ENCODE results near the gene KANK3. TPM values are rescaled to one million over a fixed set of nuclear protein-coding genes. Genes with fewer than 3 reads are reported as not detected.

Gene KANK3
- total RNA-seq, 4 donors from 2014 or later = 4.1 to 36.6 (median 24.8) TPM

DNA sequence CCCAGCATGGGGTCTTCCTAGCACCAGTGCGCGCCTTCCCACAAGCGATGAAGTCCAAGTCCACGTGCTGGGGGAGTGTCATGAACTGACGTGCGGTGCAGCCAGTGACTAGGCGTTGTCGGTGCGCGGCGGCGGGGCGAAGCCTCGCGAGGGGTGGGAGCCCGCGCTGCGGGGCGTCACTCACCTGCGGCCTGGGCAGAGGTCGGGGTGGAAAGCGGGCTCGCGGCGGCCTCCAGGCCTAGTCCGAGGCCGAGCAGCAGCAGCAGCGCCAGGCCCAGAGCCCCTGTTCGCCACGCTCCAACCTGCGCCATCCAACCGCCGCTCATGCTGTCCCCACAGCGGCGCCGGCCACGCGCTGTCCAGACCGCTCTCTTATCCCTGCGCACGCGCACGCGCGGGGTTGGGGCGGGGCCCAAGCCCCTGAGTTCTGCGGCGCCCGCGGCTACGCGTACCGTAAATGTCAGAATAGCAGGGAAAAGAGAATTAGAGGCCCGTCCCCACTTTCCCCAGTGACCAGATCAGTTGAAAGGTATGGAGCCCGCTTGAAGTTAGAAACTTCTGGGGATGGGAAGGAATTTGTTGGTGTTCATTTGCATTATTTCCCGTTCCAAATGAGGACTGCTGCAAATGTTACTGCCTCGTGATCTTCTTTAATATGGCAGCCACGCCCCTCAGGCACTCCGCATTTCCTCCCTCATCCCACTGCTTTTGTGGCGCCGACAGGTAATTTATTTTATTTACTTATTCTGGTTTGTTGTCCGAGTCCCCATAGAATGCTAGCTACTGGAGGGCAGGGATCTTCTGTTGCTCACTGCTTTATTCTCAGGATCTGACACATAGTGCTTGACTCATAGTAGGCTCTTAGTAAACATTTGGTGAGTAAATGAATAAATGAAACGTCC, 34.8 kb downstream of the KANK3 start, which contains the start of gene CD320:
Gene CD320 (minus strand): TSS at position 394 of the 902 bp plus-strand sequence. CDS start 68 bp downstream, at position 326.
- H3K27me3 ChIP-seq = no peaks in the 10 kb centered on the region
- H3K9me3 ChIP-seq = no peaks in the 10 kb centered on the region
- TF ChIP-seq POLR2A (IDR thresholded peaks at IDR 0.05) (peak; percentile 51 to 53), CTCF (IDR thresholded peaks at IDR 0.05) (peak in 1 of 4 experiments; percentile 41)
- H3K4me3 ChIP-seq = peak within 1 kb of the TSS; percentile 50 to 59
- peak within 1 kb of the TSS; percentile 58 to 80 for H3K27ac ChIP-seq
- intact Hi-C loops (cut with DNase I; ENCODE audit: low total_unique reads) = no loop called here
- H3K36me3 ChIP-seq = no peaks in the 10 kb centered on the region
- DNase-seq = peak; percentile 86 to 90
- peaks cover 3 to 7% of the 10 kb centered on the region in 2 donors for H3K4me1 ChIP-seq

- intact Hi-C loops (cut with DNase I; ENCODE audit: low total_unique reads) = no loop called here
- Histone ChIP-seq H3K4me1 (peaks cover 3 to 7% of the 10 kb centered on the region in 2 donors), H3K27ac (peak overlapping the region; percentile 58 to 80), H3K4me3 (peak overlapping the region; percentile 50 to 59), H3K36me3 (no peaks in the 10 kb centered on the region), H3K27me3 (no peaks in the 10 kb centered on the region), H3K9me3 (no peaks in the 10 kb centered on the region)
- no peak for DNase-seq
- TF ChIP-seq CTCF (IDR thresholded peaks at IDR 0.05) (no peak), POLR2A (IDR thresholded peaks at IDR 0.05) (no peak)
Measured at GRCh38 chr19:8307400-8307964, 35.6 kb downstream of the KANK3 start.

- H3K9me3 ChIP-seq = no peaks in the 10 kb centered on the region
- intact Hi-C loops (cut with DNase I; ENCODE audit: low total_unique reads) = no loop called here
- H3K4me1 ChIP-seq = peaks cover 3 to 7% of the 10 kb centered on the region in 2 donors
- peak; percentile 13 to 14 for DNase-seq
- H3K27ac ChIP-seq = peak overlapping the region in 1 of 2 donors; percentile 34
- H3K27me3 ChIP-seq = no peaks in the 10 kb centered on the region
- H3K4me3 ChIP-seq = peak overlapping the region in 1 of 2 donors; percentile 59
- TF ChIP-seq POLR2A (IDR thresholded peaks at IDR 0.05) (no peak), CTCF (IDR thresholded peaks at IDR 0.05) (no peak)
- no peaks in the 10 kb centered on the region for H3K36me3 ChIP-seq
Measured at GRCh38 chr19:8306235-8307054, 36.6 kb downstream of the KANK3 start.

GRCh38 chr19:8305798-8306197, 37.3 kb downstream of the KANK3 start:
- peak overlapping the region in 1 of 2 donors; percentile 34 for H3K27ac ChIP-seq
- H3K4me3 ChIP-seq = no peak overlapping the region
- H3K27me3 ChIP-seq = no peaks in the 10 kb centered on the region
- no peak for TF ChIP-seq POLR2A (IDR thresholded peaks at IDR 0.05)
- TF ChIP-seq CTCF (IDR thresholded peaks at IDR 0.05) = no peak
- H3K4me1 ChIP-seq = peaks cover 3 to 7% of the 10 kb centered on the region in 2 donors
- intact Hi-C loops (cut with DNase I; ENCODE audit: low total_unique reads) = no loop called here
- H3K9me3 ChIP-seq = no peaks in the 10 kb centered on the region
- no peaks in the 10 kb centered on the region for H3K36me3 ChIP-seq
- peak; percentile 10 to 12 for DNase-seq

Measured in uterus (tissue), 4 donors.